Panc1 (cell line): ENCODE results near the gene N4BP3. TPM values are rescaled to one million over a fixed set of nuclear protein-coding genes. Genes with fewer than 3 reads are reported as not detected.

ENCODE experiments used
- ATAC-seq: fragments of 200-7000 bp; cut with Tn5 transposase; 2 replicates; pipeline ENCODE4 v1.9.1; 2020; ENCODE audit warnings: mild to moderate bottlenecking, moderate library complexity
- BruUV-seq: library from RNA; stranded (reverse); fragments of 400-500 nt; replicated peaks from 2 replicates; lab custom pipeline; 2021; lab: Mats Ljungman, UMichigan
- CTCF ChIA-PET: fragments of 300-600 bp; sonication (Branson Sonifier 250); formaldehyde crosslinking; loops from one replicate; lab custom pipeline; 2022; ENCODE audit warnings: antibody characterized with exemption; lab: Charles Lee
- POLR2A ChIA-PET: fragments of 300-600 bp; sonication (Branson Sonifier 250); formaldehyde crosslinking; loops from one replicate; lab custom pipeline; 2022; ENCODE audit warnings: antibody characterized with exemption; lab: Charles Lee
- DNase-seq: peaks from one replicate; pipeline ENCODE4 v3.0.0-alpha.2; 2010; ENCODE audit warnings: low read depth, low spot score
- H3K27ac ChIP-seq: 2 replicates; pipeline ENCODE4 v1.5.1; 2011; ENCODE audit warnings: mild to moderate bottlenecking, low read length, inconsistent platforms
- H3K27me3 ChIP-seq: fragments of 200-500 bp; sonication (Bioruptor generic); 2 replicates; pipeline ENCODE4 v1.6.0; 2014; ENCODE audit warnings: low read length, inconsistent platforms; ENCODE audit not compliant: control insufficient read depth, insufficient read depth
- H3K36me3 ChIP-seq: fragments of 200-500 bp; sonication (Bioruptor generic); 2 replicates; pipeline ENCODE4 v1.5.1; 2014; ENCODE audit warnings: inconsistent platforms, mild to moderate bottlenecking, low read length, moderate library complexity; ENCODE audit not compliant: control insufficient read depth, insufficient read depth
- H3K4me1 ChIP-seq: 2 replicates; pipeline ENCODE4 v1.5.1; 2011; ENCODE audit warnings: inconsistent platforms, mild to moderate bottlenecking, low read length, moderate library complexity; ENCODE audit not compliant: control insufficient read depth, insufficient read depth
- H3K4me3 ChIP-seq, 2 experiments: 2 replicates each; pipeline ENCODE4 v1.5.1; 2011 to 2012; ENCODE audit warnings: low read depth in 2 of 2, low read length in 2 of 2, mild to moderate bottlenecking in 2 of 2, inconsistent platforms in 1 of 2, moderate library complexity in 1 of 2
- H3K9me3 ChIP-seq: fragments of 200-500 bp; sonication (Bioruptor generic); 2 replicates; pipeline ENCODE4 v1.5.1; 2014; ENCODE audit warnings: low read depth, mild to moderate bottlenecking, inconsistent platforms, low read length, moderate library complexity; ENCODE audit not compliant: control insufficient read depth, insufficient read depth
- POLR2AphosphoS5 ChIP-seq: IDR thresholded peaks from 2 replicates; pipeline ENCODE4 v1.6.1; 2012; ENCODE audit warnings: mild to moderate bottlenecking, low read depth, low read length, moderate library complexity
- SIN3A ChIP-seq: IDR thresholded peaks from 2 replicates; pipeline ENCODE4 v1.6.1; 2012; ENCODE audit warnings: low read depth, mild to moderate bottlenecking, low read length, moderate library complexity, borderline replicate concordance; ENCODE audit not compliant: insufficient read depth
- TCF7L2 ChIP-seq: IDR thresholded peaks from 2 replicates; pipeline ENCODE4 v1.6.1; 2011; ENCODE audit warnings: mild to moderate bottlenecking, low read depth, low read length, inconsistent platforms
- in situ Hi-C: cut with HindIII; loops from 2 replicates; pipeline ENCODE4 v1.10.0; 2016; ENCODE audit warnings: low sequenced_read_pairs, low pct_unique_long_range_greater_than_20kb
- intact Hi-C: fragments of 100-400 bp; cut with micrococcal nuclease; formaldehyde crosslinking; loops from one replicate; pipeline ENCODE4 v1.10.0; 2022; ENCODE audit not compliant: unreplicated experiment
- total RNA-seq: library from RNA; stranded (reverse); gene quantifications from one replicate; pipeline ENCODE4 v1.2.1, GENCODE V29; 2021; ENCODE audit not compliant: unreplicated experiment
- TF ChIP-seq, protein P1 (sequence below), 2 experiments: IDR thresholded peaks; 2 replicates each; pipeline ENCODE4 v1.6.1; 2011 to 2012; ENCODE audit warnings: low read depth in 2 of 2, control low read depth in 1 of 2, low read length in 1 of 2, mild to moderate bottlenecking in 1 of 2, moderate library complexity in 1 of 2; ENCODE audit not compliant: insufficient read depth in 1 of 2
- TF ChIP-seq, protein P2 (sequence below): fragments of 450-650 bp; IDR thresholded peaks from 2 replicates; pipeline ENCODE4 v1.5.1; 2017; ENCODE audit warnings: mild to moderate bottlenecking

Gene N4BP3
- total RNA-seq, 1 experiment from 2014 or later = 2.3 TPM

DNA sequence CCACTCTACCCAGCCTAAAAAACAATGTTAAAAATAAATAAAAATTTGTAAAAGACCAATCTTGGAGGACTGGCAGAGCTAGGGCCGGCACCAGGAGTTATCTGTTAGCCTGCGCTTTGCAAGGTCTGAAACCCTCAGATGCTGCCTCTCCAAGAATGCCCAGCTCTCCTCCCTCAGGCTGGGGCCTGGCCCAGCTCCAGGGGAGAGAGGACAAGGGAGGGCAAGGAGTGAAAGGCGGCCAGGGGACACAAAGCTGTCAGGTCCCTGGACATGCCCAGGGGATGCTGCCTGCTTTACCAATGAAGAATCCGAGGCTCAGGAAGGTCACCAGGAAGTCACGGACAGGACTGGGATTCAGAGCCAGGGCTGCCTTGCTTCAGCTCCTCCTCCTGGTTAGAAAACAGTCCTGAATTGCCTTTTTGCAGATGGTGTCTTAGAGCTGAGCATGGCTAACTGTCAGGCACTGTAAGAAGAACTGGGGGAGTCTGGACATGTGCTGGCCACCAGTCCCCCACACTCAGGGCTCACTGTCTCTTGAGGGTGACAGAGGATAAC, 5.5 kb upstream of the N4BP3 start:
- DNase-seq (no peak), ATAC-seq (no peak)
- TF ChIP-seq, protein P1, sequence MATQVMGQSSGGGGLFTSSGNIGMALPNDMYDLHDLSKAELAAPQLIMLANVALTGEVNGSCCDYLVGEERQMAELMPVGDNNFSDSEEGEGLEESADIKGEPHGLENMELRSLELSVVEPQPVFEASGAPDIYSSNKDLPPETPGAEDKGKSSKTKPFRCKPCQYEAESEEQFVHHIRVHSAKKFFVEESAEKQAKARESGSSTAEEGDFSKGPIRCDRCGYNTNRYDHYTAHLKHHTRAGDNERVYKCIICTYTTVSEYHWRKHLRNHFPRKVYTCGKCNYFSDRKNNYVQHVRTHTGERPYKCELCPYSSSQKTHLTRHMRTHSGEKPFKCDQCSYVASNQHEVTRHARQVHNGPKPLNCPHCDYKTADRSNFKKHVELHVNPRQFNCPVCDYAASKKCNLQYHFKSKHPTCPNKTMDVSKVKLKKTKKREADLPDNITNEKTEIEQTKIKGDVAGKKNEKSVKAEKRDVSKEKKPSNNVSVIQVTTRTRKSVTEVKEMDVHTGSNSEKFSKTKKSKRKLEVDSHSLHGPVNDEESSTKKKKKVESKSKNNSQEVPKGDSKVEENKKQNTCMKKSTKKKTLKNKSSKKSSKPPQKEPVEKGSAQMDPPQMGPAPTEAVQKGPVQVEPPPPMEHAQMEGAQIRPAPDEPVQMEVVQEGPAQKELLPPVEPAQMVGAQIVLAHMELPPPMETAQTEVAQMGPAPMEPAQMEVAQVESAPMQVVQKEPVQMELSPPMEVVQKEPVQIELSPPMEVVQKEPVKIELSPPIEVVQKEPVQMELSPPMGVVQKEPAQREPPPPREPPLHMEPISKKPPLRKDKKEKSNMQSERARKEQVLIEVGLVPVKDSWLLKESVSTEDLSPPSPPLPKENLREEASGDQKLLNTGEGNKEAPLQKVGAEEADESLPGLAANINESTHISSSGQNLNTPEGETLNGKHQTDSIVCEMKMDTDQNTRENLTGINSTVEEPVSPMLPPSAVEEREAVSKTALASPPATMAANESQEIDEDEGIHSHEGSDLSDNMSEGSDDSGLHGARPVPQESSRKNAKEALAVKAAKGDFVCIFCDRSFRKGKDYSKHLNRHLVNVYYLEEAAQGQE (IDR thresholded peaks at IDR 0.05; ENCODE audit: insufficient read depth in 1 of 2, low read depth in 2 of 2, low read length in 1 of 2) = no peak
- TF ChIP-seq, protein P2, sequence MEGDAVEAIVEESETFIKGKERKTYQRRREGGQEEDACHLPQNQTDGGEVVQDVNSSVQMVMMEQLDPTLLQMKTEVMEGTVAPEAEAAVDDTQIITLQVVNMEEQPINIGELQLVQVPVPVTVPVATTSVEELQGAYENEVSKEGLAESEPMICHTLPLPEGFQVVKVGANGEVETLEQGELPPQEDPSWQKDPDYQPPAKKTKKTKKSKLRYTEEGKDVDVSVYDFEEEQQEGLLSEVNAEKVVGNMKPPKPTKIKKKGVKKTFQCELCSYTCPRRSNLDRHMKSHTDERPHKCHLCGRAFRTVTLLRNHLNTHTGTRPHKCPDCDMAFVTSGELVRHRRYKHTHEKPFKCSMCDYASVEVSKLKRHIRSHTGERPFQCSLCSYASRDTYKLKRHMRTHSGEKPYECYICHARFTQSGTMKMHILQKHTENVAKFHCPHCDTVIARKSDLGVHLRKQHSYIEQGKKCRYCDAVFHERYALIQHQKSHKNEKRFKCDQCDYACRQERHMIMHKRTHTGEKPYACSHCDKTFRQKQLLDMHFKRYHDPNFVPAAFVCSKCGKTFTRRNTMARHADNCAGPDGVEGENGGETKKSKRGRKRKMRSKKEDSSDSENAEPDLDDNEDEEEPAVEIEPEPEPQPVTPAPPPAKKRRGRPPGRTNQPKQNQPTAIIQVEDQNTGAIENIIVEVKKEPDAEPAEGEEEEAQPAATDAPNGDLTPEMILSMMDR = no peak
- no peak for TF ChIP-seq POLR2AphosphoS5
- no peak for TF ChIP-seq SIN3A
- no peak for TF ChIP-seq TCF7L2
- POLR2A ChIA-PET = no interaction called here
- no TSS peak for BruUV-seq
- Histone ChIP-seq H3K36me3 (no peaks in the 10 kb centered on the region), H3K4me1 (no peaks in the 10 kb centered on the region), H3K27ac (no peak overlapping the region), H3K4me3 (no peak overlapping the region), H3K9me3 (no peaks in the 10 kb centered on the region), H3K27me3 (no peaks in the 10 kb centered on the region; the same call in 1 of the 2 replicates)
- CTCF ChIA-PET = interaction anchor here (1.6 kb wide), 1 partner anchor 13 kb away, joined by 3 read pairs; no protein-coding TSS in a partner anchor
- in situ Hi-C loops = no loop called here
- intact Hi-C loops = no loop called here

DNA sequence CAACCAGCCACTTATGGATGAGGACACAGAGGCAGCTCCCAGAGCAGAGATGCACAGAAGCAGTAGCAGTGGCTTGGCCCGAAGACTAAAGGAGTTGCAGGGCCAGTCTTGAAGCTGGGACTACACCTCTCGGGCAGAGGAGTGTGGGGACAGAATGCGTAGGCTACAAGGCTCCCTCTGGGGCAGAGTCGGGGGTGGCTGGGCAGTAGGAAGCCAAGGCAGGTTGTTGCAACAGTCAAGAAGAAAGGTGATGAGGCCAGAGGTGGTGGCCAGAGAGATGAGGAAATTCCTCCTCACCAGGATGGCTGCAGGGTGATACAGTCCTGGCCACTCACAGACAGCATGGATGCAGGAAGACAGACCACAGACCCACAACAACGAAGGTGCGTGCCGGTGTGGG, 4.9 kb upstream of the N4BP3 start:
- Histone ChIP-seq H3K27ac (no peak overlapping the region), H3K9me3 (no peaks in the 10 kb centered on the region), H3K36me3 (no peaks in the 10 kb centered on the region), H3K27me3 (no peaks in the 10 kb centered on the region; the same call in 1 of the 2 replicates), H3K4me3 (no peak overlapping the region), H3K4me1 (no peaks in the 10 kb centered on the region)
- DNase-seq = no peak
- no peak for ATAC-seq
- ChIA-PET CTCF (no interaction called here), POLR2A (no interaction called here)
- no peak for TF ChIP-seq SIN3A
- TF ChIP-seq, protein P1 (IDR thresholded peaks at IDR 0.05; ENCODE audit: insufficient read depth in 1 of 2, low read depth in 2 of 2, low read length in 1 of 2) = no peak
- intact Hi-C loops (no loop called here), in situ Hi-C loops (no loop called here)
- BruUV-seq = no TSS peak
